ENCODE measurements around the gene GMPR. TPM values are rescaled to one million over a fixed set of nuclear protein-coding genes. Genes with fewer than 3 reads are reported as not detected.

Gene GMPR
- total RNA-seq, 1 experiment from 2014 or later: 2.0 TPM

- Histone ChIP-seq H3K4me3 (no peak overlapping the region), H3F3A (ENCODE audit: insufficient read depth, low read depth) (no peaks in the 10 kb centered on the region), H3K9me3 (ENCODE audit: insufficient read depth, low read depth) (no peaks in the 10 kb centered on the region), H3K4me2 (no peak overlapping the region), H3K27me3 (ENCODE audit: insufficient read depth, low read depth) (no peaks in the 10 kb centered on the region), H3K36me3 (ENCODE audit: low read depth) (no peaks in the 10 kb centered on the region), H3K9me2 (ENCODE audit: insufficient read depth) (no peaks in the 10 kb centered on the region), H2AFZ (no peak overlapping the region), H3K4me1 (replicated peaks; ENCODE audit: insufficient read depth) (no peaks in the 10 kb centered on the region), H3K79me2 (ENCODE audit: low read depth) (no peaks in the 10 kb centered on the region), H3K27ac (no peak overlapping the region), H4K20me1 (ENCODE audit: insufficient read depth) (no peaks in the 10 kb centered on the region)
- BruUV-seq (replicated peaks): no TSS peak
- DNase-seq: no peak
- intact Hi-C loops (cut with micrococcal nuclease; ENCODE audit: unreplicated experiment): no loop called here
- ChIA-PET POLR2A (ENCODE audit: unreplicated experiment) (no interaction called here), CTCF (interaction anchor here (0.7 kb wide), 1 partner anchor 12 kb away, joined by 3 read pairs; no protein-coding TSS in a partner anchor)
- no peak for TF ChIP-seq EZH2 (IDR thresholded peaks at IDR 0.05; ENCODE audit: low read depth)
- no peak for TF ChIP-seq CTCF (conservative IDR thresholded peaks at IDR 0.05)
Observed at GRCh38 chr6:16306334-16306733, 67.9 kb downstream of the GMPR start.

GRCh38 chr6:16311763-16312162 lies 73.4 kb downstream of the GMPR start:
- POLR2A ChIA-PET (ENCODE audit: unreplicated experiment): no interaction called here
- Histone ChIP-seq H3K4me3 (no peak overlapping the region), H2AFZ (no peak overlapping the region), H3K4me1 (replicated peaks; ENCODE audit: insufficient read depth) (no peaks in the 10 kb centered on the region), H3K27me3 (ENCODE audit: insufficient read depth, low read depth) (no peaks in the 10 kb centered on the region), H3F3A (ENCODE audit: insufficient read depth, low read depth) (no peaks in the 10 kb centered on the region), H3K79me2 (ENCODE audit: low read depth) (no peaks in the 10 kb centered on the region), H3K9me3 (ENCODE audit: insufficient read depth, low read depth) (no peaks in the 10 kb centered on the region), H4K20me1 (ENCODE audit: insufficient read depth) (no peaks in the 10 kb centered on the region), H3K9me2 (ENCODE audit: insufficient read depth) (no peaks in the 10 kb centered on the region), H3K27ac (no peak overlapping the region), H3K36me3 (ENCODE audit: low read depth) (no peaks in the 10 kb centered on the region), H3K4me2 (no peak overlapping the region)
- no peak for DNase-seq
- BruUV-seq (replicated peaks): no TSS peak
- CTCF ChIA-PET: no interaction called here
- intact Hi-C loops (cut with micrococcal nuclease; ENCODE audit: unreplicated experiment): no loop called here
- TF ChIP-seq EZH2 (IDR thresholded peaks at IDR 0.05; ENCODE audit: low read depth) (no peak), CTCF (conservative IDR thresholded peaks at IDR 0.05) (no peak)

GRCh38 chr6:16313732-16314131 lies 75.3 kb downstream of the GMPR start:
- DNase-seq: no peak
- intact Hi-C loops (cut with micrococcal nuclease; ENCODE audit: unreplicated experiment): no loop called here
- ChIA-PET POLR2A (ENCODE audit: unreplicated experiment) (no interaction called here), CTCF (no interaction called here)
- no peaks in the 10 kb centered on the region for H3F3A ChIP-seq (ENCODE audit: insufficient read depth, low read depth)
- H3K4me2 ChIP-seq: no peak overlapping the region
- no peaks in the 10 kb centered on the region for H3K9me2 ChIP-seq (ENCODE audit: insufficient read depth)
- H3K79me2 ChIP-seq (ENCODE audit: low read depth): no peaks in the 10 kb centered on the region
- no peak overlapping the region for H3K27ac ChIP-seq
- no peaks in the 10 kb centered on the region for H3K9me3 ChIP-seq (ENCODE audit: insufficient read depth, low read depth)
- no peaks in the 10 kb centered on the region for H4K20me1 ChIP-seq (ENCODE audit: insufficient read depth)
- H3K4me1 ChIP-seq (replicated peaks; ENCODE audit: insufficient read depth): no peaks in the 10 kb centered on the region
- H3K4me3 ChIP-seq: no peak overlapping the region
- no peaks in the 10 kb centered on the region for H3K36me3 ChIP-seq (ENCODE audit: low read depth)
- no TSS peak for BruUV-seq (replicated peaks)
- no peak overlapping the region for H2AFZ ChIP-seq
- no peaks in the 10 kb centered on the region for H3K27me3 ChIP-seq (ENCODE audit: insufficient read depth, low read depth)
- no peak for TF ChIP-seq EZH2 (IDR thresholded peaks at IDR 0.05; ENCODE audit: low read depth)
- no peak for TF ChIP-seq CTCF (conservative IDR thresholded peaks at IDR 0.05)

Data from PC-9 (cell line).